ENCODE measurements around the gene PER1.

PER1 gene

DNA sequence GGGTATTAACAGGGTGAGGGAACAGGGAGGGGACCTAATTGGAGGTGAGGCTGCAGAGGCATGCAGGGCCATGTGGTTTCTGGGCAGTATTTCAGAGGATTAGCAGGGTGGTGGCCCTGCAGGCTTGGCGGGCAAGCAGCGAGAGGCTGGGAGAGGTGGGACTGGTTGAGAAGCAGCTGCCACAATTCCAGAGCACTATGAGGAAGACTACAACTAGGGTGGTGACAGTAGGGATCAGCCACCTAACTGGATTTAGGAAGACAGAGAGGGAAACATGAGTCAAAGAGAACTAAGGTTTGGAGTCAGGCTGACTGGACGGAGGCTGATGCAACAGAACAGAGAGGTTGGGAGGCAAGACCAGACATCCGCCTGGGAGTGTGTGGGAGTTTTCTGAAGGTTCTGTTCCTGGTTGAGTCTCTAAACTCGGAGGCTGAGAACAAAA lies 46.2 kb downstream of the PER1 start:
- Histone ChIP-seq H3K36me3 (no peaks in the 10 kb centered on the region), H3K9me3 (no peaks in the 10 kb centered on the region), H3K4me3 (ENCODE audit: low read depth, low read length) (no peak overlapping the region), H3K27me3 (no peaks in the 10 kb centered on the region), H3K4me1 (no peaks in the 10 kb centered on the region)
- DNase-seq: no peak
- TF ChIP-seq, protein P1, sequence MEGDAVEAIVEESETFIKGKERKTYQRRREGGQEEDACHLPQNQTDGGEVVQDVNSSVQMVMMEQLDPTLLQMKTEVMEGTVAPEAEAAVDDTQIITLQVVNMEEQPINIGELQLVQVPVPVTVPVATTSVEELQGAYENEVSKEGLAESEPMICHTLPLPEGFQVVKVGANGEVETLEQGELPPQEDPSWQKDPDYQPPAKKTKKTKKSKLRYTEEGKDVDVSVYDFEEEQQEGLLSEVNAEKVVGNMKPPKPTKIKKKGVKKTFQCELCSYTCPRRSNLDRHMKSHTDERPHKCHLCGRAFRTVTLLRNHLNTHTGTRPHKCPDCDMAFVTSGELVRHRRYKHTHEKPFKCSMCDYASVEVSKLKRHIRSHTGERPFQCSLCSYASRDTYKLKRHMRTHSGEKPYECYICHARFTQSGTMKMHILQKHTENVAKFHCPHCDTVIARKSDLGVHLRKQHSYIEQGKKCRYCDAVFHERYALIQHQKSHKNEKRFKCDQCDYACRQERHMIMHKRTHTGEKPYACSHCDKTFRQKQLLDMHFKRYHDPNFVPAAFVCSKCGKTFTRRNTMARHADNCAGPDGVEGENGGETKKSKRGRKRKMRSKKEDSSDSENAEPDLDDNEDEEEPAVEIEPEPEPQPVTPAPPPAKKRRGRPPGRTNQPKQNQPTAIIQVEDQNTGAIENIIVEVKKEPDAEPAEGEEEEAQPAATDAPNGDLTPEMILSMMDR (IDR thresholded peaks at IDR 0.05; ENCODE audit: low read depth, low read length): no peak

GRCh38 chr17:8104911-8105310 lies 47.3 kb downstream of the PER1 start:
- Histone ChIP-seq H3K4me3 (ENCODE audit: low read depth, low read length) (no peak overlapping the region), H3K27me3 (no peaks in the 10 kb centered on the region), H3K36me3 (no peaks in the 10 kb centered on the region), H3K9me3 (no peaks in the 10 kb centered on the region), H3K4me1 (no peaks in the 10 kb centered on the region)
- no peak for DNase-seq
- TF ChIP-seq, protein P1 (IDR thresholded peaks at IDR 0.05; ENCODE audit: low read depth, low read length): no peak

GRCh38 chr17:8103549-8103948 lies 48.7 kb downstream of the PER1 start:
- TF ChIP-seq, protein P1 (IDR thresholded peaks at IDR 0.05; ENCODE audit: low read depth, low read length): no peak
- DNase-seq: no peak
- no peaks in the 10 kb centered on the region for H3K9me3 ChIP-seq
- H3K4me1 ChIP-seq: no peaks in the 10 kb centered on the region
- no peak overlapping the region for H3K4me3 ChIP-seq (ENCODE audit: low read depth, low read length)
- H3K36me3 ChIP-seq: no peaks in the 10 kb centered on the region
- H3K27me3 ChIP-seq: no peaks in the 10 kb centered on the region

DNA sequence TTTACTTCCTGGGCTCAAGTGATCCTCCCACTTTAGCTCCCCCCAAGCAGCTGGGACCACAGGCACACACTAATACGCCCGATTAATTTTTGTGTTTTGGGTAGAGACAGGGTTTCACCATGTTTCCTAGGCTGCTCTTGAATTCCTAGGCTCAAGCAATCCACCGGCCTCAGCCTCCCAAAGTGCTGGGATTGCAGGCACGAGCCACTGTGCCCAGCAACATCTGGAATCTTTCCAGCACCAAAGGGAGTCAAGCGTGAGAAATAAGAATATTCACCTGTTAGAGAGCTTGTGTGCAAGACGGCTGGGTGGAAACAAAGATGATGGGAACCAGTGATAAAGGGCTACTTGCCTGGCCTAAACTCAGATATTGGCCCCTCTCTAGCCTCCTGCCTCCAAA lies 50.5 kb downstream of the PER1 start:
- TF ChIP-seq, protein P1 (IDR thresholded peaks at IDR 0.05; ENCODE audit: low read depth, low read length): no peak
- no peak overlapping the region for H3K4me3 ChIP-seq (ENCODE audit: low read depth, low read length)
- H3K4me1 ChIP-seq: no peaks in the 10 kb centered on the region
- no peaks in the 10 kb centered on the region for H3K36me3 ChIP-seq
- no peaks in the 10 kb centered on the region for H3K9me3 ChIP-seq
- no peak for DNase-seq
- no peaks in the 10 kb centered on the region for H3K27me3 ChIP-seq

DNA sequence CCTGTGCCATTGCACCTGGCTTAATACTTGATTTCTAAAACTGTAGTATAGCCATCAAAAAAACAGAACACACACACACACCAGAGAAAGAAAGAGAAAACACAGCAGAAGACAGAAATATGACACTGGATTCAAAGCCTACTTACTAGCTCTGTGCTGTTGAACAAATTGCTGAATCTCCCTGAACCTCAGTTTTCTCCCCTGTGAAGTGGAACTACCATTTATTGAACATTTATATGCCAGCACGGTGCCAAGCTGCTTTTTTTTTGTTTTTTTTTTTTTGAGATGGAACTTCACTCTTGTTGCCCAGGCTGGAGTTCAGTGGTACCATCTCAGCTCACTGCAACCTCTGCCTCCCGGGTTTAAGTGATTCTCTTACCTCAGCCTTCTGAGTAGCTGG lies 51.4 kb downstream of the PER1 start:
- no peaks in the 10 kb centered on the region for H3K27me3 ChIP-seq

DNA sequence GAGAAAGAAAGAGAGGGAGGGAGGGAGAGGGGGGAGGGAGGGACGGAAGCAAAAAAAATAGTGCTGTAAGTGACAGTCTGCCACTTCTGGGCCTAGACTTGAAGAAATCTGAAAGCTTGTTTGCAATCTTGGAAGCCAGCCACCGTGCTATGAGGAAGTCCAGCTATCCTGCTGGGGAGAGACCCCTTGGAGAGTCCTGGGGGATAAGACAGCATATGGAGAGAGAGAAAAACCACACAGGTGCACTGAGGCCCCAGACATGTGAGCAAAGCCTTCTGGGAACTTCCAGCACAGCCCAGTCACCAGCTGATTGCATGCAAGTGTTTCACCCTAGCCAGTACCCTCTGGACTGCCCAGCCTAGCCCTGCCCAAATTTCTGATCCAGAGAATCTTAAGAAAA lies 52.1 kb downstream of the PER1 start:
- Histone ChIP-seq H3K9me3 (no peaks in the 10 kb centered on the region), H3K27me3 (no peaks in the 10 kb centered on the region), H3K4me1 (no peaks in the 10 kb centered on the region), H3K4me3 (ENCODE audit: low read depth, low read length) (no peak overlapping the region), H3K36me3 (no peaks in the 10 kb centered on the region)
- DNase-seq: no peak
- TF ChIP-seq, protein P1 (IDR thresholded peaks at IDR 0.05; ENCODE audit: low read depth, low read length): no peak

More for the DNA sequence above, 51.4 kb downstream of the PER1 start:
- H3K4me3 ChIP-seq (ENCODE audit: low read depth, low read length): no peak overlapping the region
- TF ChIP-seq, protein P1 (IDR thresholded peaks at IDR 0.05; ENCODE audit: low read depth, low read length): no peak
- H3K9me3 ChIP-seq: no peaks in the 10 kb centered on the region
- H3K4me1 ChIP-seq: no peaks in the 10 kb centered on the region
- DNase-seq: no peak
- no peaks in the 10 kb centered on the region for H3K36me3 ChIP-seq

Measured in BE2C (cell line).